Measurements from ENCODE around the gene BABAM2. TPM values are rescaled to one million over a fixed set of nuclear protein-coding genes. Genes with fewer than 3 reads are reported as not detected.

Gene BABAM2
- total and polyA plus RNA-seq, 9 of the 15 experiments (the other 6 are each of a cell fraction or from before 2014, with no cell fraction given): 10.9 to 37.4 (median 25.6) TPM

GRCh38 chr2:28134857-28135256 lies 244.3 kb downstream of the BABAM2 start:
- H3K9ac ChIP-seq (ENCODE audit: insufficient read depth in 1 of 2, low read depth in 2 of 2, low read length in 2 of 2): no peak overlapping the region
- H3K9me3 ChIP-seq (replicated peaks; ENCODE audit: control insufficient read depth, insufficient read depth, low read depth, low read length): no peaks in the 10 kb centered on the region
- in situ Hi-C loops (cut with MboI) (no loop called here), intact Hi-C loops (cut with micrococcal nuclease) (no loop called here)
- 0% methylated on average over 1 of the region's 1 CpG for WGBS (ENCODE audit: insufficient coverage, low coverage, missing lambda C conversion rate)
- CTCF ChIA-PET (ENCODE audit: low intra/inter-chr PET ratio): no interaction called here
- DNase-seq (ENCODE audit: extremely low read depth in 1 of 4, low spot score in 3 of 4) (no peak), ATAC-seq (no peak), FAIRE-seq (no peak)
- POLR2A ChIA-PET: interaction anchor here (1.2 kb wide), 1 partner anchor 9 kb away, joined by 3 read pairs; no protein-coding TSS in a partner anchor
- no peaks in the 10 kb centered on the region; a peak in 1 of 5 replicates for H3K4me1 ChIP-seq (replicated peaks in 1 of 2; ENCODE audit: control insufficient read depth in 2 of 2, insufficient read depth in 2 of 2, low read length in 2 of 2)
- H3K4me2 ChIP-seq (ENCODE audit: insufficient read depth, low read length): no peak overlapping the region
- H3K36me3 ChIP-seq (ENCODE audit: control insufficient read depth, insufficient read depth, low read length): no peaks in the 10 kb centered on the region
- no peaks in the 10 kb centered on the region for H3K27me3 ChIP-seq (ENCODE audit: control insufficient read depth in 2 of 2, insufficient read depth in 2 of 2, low read length in 2 of 2)
- no TSS peak for BruUV-seq (replicated peaks)
- TF ChIP-seq SRSF7 (optimal IDR thresholded peaks at IDR 0.05; ENCODE audit: low read depth, low read length): no peak
- no peak for TF ChIP-seq NFRKB (IDR thresholded peaks at IDR 0.05; ENCODE audit: low read depth)
- TF ChIP-seq FOSL1 (tag; conservative IDR thresholded peaks at IDR 0.05): no peak
- TF ChIP-seq ZNF274 (IDR thresholded peaks at IDR 0.05; ENCODE audit: borderline replicate concordance, low read depth, low read length): no peak
- TF ChIP-seq TAF9B (IDR thresholded peaks at IDR 0.05; ENCODE audit: partially characterized antibody): no peak
- no peak for TF ChIP-seq NR3C1 (CRISPR knock-in tag; IDR thresholded peaks at IDR 0.05)
- TF ChIP-seq TAL1 (IDR thresholded peaks at IDR 0.05): no peak
- TF ChIP-seq ZNF780A (CRISPR knock-in tag; IDR thresholded peaks at IDR 0.05): no peak
- TF ChIP-seq PHB (CRISPR knock-in tag; IDR thresholded peaks at IDR 0.05): no peak
- TF ChIP-seq NRF1 (conservative IDR thresholded peaks at IDR 0.05 in 1 of 2, IDR thresholded peaks at IDR 0.05 in 1 of 2): no peak
- no peak for TF ChIP-seq ILF3 (IDR thresholded peaks at IDR 0.05; ENCODE audit: borderline replicate concordance)
- TF ChIP-seq SPI1 (IDR thresholded peaks at IDR 0.05; ENCODE audit: borderline replicate concordance, low read depth, low read length): no peak
- no peak for TF ChIP-seq MLLT1 (IDR thresholded peaks at IDR 0.05)
- TF ChIP-seq CREB3 (tag; conservative IDR thresholded peaks at IDR 0.05; ENCODE audit: low read depth): no peak
- TF ChIP-seq ETV5 (CRISPR knock-in tag; IDR thresholded peaks at IDR 0.05; ENCODE audit: low read depth): no peak
- H3K27ac ChIP-seq (ENCODE audit: extremely low read depth, low read depth, low read length): no peak overlapping the region
- no peaks in the 10 kb centered on the region for H3K79me2 ChIP-seq (ENCODE audit: control insufficient read depth, insufficient read depth, low read length)
- H4K20me1 ChIP-seq (replicated peaks; ENCODE audit: control insufficient read depth, insufficient read depth, low read length): no peaks in the 10 kb centered on the region
- H2AFZ ChIP-seq (ENCODE audit: low read depth, low read length): no peak overlapping the region
- H3K9me1 ChIP-seq (ENCODE audit: control insufficient read depth, insufficient read depth, low read length): no peaks in the 10 kb centered on the region
- H3K4me3 ChIP-seq: no peak overlapping the region
